Urinary bladder (tissue), 4 donors: ENCODE results near the gene PITPNB. TPM values are rescaled to one million over a fixed set of nuclear protein-coding genes. Genes with fewer than 3 reads are reported as not detected.

ENCODE experiments used
- DNase-seq: peaks from one replicate; pipeline ENCODE4 v3.0.0-alpha.2; 2015; ENCODE audit errors: extremely low spot score
- H3K27ac ChIP-seq: one replicate; pipeline ENCODE4 v1.5.1; 2013; ENCODE audit warnings: low read depth, mild to moderate bottlenecking, moderate library complexity
- H3K36me3 ChIP-seq: one replicate; pipeline ENCODE4 v1.6.1; 2013; ENCODE audit warnings: mild to moderate bottlenecking, moderate library complexity; ENCODE audit not compliant: insufficient read depth
- H3K4me1 ChIP-seq: one replicate; pipeline ENCODE4 v1.6.1; 2013; ENCODE audit warnings: mild to moderate bottlenecking, moderate library complexity; ENCODE audit not compliant: insufficient read depth
- H3K4me3 ChIP-seq: one replicate; pipeline ENCODE4 v1.5.1; 2013; ENCODE audit warnings: low read depth, low read length
- WGBS: extraction: QIAGEN DNeasy Blood & Tissue Kit; methylation state at CpG from one replicate; pipeline ENCODE4 v1.1.7; 2013; 5-methylcytosine and 5-hydroxymethylcytosine counted together
- polyA plus RNA-seq: library from polyadenylated mRNA; stranded (reverse); fragments of 200-250 nt; gene quantifications from one replicate; pipeline ENCODE4 v1.2.3, GENCODE V29; 2013
- small RNA-seq: library from RNA; depleted of rRNA; stranded (forward); fragments of <200 nt; gene quantifications from one replicate; pipeline ENCODE3, GENCODE V24; 2014
- total RNA-seq: library from RNA; depleted of rRNA; stranded (reverse); fragments of >200 nt; gene quantifications from one replicate; pipeline ENCODE4 v1.2.3, GENCODE V29; 2014
- donor health status: healthy with polysubstance abuse.
- donor health status: healthy.

The PITPNB gene
- total and polyA plus RNA-seq, 2 donors = 70.7 to 82.8 TPM

DNA sequence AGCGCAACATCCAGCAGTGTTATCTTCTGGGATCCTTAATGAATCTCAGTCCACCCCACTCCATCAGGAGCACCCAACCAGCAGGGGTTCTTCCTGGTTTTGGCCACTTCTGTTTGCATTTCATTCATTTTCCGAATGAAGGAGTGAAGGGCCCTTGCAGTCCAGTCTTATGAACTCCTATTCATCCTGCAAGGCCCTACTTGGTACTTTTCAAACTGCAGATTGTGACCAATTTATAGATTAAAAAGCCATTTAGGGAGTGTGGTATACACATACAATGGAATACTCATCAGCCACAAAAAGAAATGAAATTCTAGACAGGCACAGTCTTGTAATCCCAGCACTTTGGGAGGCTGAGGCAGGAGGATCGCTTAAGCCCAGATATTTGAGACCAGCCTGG, 107.3 kb downstream of the PITPNB start:
- Histone ChIP-seq H3K4me1 (no peaks in the 10 kb centered on the region), H3K27ac (no peak overlapping the region), H3K36me3 (no peaks in the 10 kb centered on the region), H3K4me3 (no peak overlapping the region)
- DNase-seq = no peak
- 97% methylated on average over 3 of the region's 3 CpGs for WGBS

DNA sequence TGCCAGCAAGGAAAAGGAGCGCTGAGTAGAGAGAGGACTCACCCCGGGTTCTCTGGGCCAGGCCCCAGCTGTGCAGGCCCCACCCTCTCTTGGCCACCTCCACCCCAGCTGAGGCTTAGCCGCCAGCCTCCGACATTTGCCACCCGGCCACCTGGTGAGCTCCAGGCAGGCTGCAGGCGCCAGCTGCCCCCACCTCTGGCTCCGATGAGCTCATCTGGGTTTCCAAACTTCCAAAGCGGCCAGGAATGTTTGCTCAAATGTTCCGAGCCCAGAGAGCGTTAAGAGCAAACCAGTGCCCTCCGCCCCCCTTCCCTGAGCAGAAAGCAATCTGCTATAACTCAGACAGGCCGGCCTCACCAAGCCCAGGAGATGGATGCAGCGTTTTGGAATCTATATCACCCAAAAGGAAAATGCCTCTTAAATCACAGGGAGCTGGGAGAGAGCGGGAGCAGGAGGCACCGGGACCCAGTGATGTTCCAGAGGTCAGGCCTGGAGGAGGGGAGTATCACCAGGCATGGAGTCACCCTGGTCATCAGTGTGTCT, 108.4 kb downstream of the PITPNB start:
- no peak overlapping the region for H3K27ac ChIP-seq
- WGBS = 24% methylated on average over 15 of the region's 15 CpGs
- H3K36me3 ChIP-seq = no peaks in the 10 kb centered on the region
- DNase-seq = no peak
- no peaks in the 10 kb centered on the region for H3K4me1 ChIP-seq
- H3K4me3 ChIP-seq = no peak overlapping the region

DNA sequence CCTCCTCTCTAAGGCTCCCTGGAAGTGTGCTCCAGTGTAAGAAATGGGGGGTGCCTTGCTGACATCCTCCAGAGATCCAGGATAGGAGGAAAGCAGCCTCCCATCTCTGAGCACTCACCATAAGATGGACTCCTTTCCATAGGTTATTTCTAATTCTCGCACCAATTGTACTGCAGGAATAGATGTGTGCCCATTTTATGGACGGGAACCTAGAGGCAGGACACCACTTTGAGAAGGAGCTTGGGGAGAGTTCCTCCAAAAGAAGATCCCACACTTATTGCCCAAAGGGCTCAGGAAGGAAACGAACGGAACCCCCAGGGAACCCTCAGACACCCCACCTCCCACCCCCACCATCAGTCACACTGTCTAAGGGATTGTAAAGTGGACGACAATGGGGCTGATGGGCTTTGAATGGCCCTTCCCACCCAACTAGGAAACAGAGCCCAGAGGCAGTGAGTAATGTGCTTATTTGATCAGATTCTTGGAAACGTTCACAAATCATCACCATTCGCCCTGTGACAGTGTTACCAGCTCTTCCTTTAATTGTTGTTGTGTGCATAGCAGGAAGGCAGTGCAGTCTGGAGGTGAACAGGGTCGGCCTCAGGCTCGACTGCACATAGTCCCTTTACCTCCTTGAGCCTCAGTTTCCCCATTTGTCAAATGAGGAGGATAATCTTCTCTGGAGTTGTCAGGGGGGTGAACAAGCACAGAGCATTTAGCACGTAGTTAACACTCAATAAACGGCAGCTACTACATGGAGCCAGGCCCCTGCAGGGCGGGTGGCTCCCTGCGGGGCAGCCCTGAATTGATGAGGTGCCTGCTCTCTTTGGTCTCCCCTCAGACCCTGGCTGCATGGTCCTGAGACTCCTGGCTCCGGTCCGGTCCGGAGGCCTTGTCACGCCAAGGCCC, 109.1 kb downstream of the PITPNB start:
- 48% methylated on average over 17 of the region's 17 CpGs for WGBS
- no peaks in the 10 kb centered on the region for H3K36me3 ChIP-seq
- DNase-seq = no peak
- no peak overlapping the region for H3K27ac ChIP-seq
- H3K4me1 ChIP-seq = no peaks in the 10 kb centered on the region
- H3K4me3 ChIP-seq = no peak overlapping the region

DNA sequence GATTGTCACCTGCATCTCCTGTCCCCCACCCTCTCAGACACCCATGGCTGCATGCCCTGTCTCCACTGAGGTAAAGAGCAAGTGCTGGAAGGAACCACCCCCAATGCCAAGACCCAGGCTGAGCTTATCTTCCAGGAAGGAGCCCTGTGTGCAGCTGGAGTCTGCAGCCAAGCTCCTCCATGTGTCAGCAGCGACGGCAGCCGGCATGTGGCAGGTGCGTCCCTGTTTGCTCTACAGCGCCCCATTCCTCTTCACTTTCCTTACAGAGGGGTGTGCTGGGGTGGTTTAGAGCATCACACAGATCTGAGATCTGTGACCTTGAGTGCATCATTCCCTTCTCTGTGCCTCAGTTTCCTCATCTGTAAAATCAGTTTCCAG, 109.8 kb downstream of the PITPNB start:
- no peak for DNase-seq
- no peaks in the 10 kb centered on the region for H3K4me1 ChIP-seq
- WGBS = 68% methylated on average over 5 of the region's 5 CpGs
- no peak overlapping the region for H3K27ac ChIP-seq
- no peak overlapping the region for H3K4me3 ChIP-seq
- H3K36me3 ChIP-seq = no peaks in the 10 kb centered on the region

DNA sequence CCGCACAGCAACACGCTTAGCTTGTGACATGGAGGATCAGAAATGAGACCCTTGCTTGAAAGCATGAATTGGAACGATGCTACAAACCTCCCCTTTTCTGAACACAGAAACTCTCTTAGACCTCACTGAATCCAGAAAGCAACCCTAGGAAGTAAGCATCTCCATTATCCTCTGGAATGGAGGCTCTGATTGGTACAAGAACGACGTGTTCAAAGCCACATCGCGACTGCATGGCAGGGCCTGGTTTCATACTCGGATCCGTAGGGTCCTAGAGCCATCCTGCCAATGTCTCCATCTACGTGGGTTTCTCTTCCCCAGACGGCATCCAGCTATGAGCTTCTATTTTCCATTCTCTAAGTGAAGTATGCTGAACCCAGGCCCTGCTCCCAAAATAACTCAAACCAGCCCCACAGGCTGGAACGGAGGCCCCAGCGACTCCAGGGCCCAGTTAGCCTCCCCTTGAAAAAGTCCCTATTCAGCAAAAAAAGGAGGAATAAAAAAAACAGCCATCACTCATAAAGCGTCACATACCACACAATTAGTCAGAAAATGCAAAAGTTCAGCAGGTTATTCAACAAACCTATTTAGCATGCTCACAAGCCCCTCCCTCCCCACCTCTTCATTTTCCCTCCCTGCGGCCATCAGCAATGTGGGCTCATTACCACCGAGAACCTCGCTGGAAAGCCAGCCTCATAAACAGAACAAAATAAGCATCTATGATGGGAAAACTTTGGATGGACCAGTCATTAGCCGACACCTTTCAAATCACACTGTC, 110.4 kb downstream of the PITPNB start:
- Histone ChIP-seq H3K27ac (no peak overlapping the region), H3K4me3 (no peak overlapping the region), H3K36me3 (no peaks in the 10 kb centered on the region), H3K4me1 (no peaks in the 10 kb centered on the region)
- DNase-seq = no peak
- WGBS = 81% methylated on average over 18 of the region's 18 CpGs

DNA sequence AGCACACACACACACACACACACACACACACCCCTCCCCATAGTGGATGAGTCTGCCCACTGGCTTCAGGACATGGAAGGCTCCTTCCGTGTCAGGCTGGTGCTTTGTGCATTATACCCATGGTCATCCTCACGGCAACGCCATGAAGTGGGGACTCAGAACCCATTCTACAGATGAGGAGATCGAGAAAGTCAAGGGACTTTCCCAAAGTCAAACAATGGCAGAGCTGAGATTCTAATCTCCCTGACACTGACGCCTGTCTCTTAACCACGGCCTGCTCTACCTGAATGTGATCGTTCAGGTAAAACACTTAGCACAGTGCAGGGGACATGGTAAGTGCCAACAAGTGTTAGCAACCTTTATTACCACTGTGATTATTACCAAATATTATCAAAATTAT, 113.2 kb downstream of the PITPNB start:
- H3K4me1 ChIP-seq = peaks cover 2% of the 10 kb centered on the region
- H3K4me3 ChIP-seq = no peak overlapping the region
- DNase-seq = no peak
- WGBS = 90% methylated on average over 7 of the region's 7 CpGs
- H3K36me3 ChIP-seq = no peaks in the 10 kb centered on the region
- no peak overlapping the region for H3K27ac ChIP-seq

DNA sequence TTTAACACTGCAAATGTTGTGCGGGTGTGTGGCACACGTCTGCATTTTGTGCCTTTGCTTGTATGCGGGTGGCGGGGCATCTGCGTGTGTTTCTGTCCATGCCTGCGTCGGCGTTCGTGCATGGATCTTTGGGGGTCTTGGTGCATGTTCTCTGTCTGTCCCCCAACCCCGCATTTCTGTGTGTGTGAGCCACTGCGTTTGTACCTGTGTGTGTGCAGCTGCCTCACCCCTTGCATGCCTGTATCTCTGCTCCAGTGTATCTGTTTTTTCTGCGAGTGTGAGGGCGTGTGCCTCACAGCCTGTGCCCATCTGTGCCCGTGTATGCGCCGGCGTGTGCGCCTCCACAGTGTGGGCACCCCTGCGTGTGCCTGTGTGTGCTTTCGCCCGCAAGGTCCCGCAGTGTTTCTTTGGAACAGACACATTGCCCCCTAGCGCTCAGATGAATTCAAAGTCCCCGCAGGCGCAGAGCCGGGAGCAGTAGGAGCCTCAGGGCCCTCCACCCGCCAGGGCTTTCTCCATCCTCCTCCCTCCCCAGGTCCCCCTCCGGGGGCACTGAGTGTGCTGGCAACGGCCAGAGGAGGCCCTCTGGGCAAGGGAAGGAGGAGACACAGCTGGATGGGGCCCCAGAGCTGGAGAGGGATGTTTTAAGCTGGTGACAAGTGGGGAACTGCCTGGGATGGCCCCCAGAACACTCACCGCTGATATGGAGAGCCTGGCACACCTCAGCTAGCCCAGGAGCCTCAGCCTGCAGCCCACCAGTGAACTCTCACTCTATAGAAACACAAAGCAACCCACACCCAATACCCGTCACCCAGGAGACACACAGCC, 114.4 kb downstream of the PITPNB start:
- DNase-seq = no peak
- Histone ChIP-seq H3K4me3 (no peak overlapping the region), H3K36me3 (no peaks in the 10 kb centered on the region), H3K27ac (no peak overlapping the region), H3K4me1 (peaks cover 2% of the 10 kb centered on the region)
- WGBS = 30% methylated on average over 31 of the region's 31 CpGs

DNA sequence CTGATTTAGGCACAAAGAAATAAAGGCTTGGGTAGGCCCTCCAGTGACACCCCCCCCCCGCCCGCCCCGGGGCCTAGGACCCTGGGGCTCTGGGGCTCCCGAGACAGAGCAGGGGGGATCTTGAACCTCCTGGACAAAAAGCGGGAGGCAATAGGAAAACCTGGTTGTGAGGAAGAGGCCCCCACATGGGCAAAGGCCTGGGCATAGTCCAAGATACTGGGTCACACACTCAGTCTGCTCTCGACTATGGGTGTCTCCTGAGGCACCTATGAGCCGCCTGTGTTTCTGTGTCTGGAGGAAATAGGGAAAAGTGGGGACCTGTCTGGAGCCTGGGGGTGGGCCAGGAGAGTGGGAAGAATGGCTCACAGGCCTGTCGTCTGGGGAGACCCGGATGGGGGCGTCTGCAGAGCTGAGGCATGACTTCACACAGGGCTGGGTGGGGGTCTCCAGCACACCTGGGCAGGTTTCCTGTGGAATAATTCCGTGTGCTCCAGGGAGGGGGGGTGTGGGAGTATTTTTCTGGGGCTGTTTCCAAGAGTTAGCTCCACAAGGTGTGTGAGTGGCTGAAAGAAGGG, 115.1 kb downstream of the PITPNB start:
- no peak for DNase-seq
- 78% methylated on average over 11 of the region's 11 CpGs for WGBS
- Histone ChIP-seq H3K4me3 (no peak overlapping the region), H3K36me3 (no peaks in the 10 kb centered on the region), H3K27ac (no peak overlapping the region), H3K4me1 (peaks cover 2% of the 10 kb centered on the region)

DNA sequence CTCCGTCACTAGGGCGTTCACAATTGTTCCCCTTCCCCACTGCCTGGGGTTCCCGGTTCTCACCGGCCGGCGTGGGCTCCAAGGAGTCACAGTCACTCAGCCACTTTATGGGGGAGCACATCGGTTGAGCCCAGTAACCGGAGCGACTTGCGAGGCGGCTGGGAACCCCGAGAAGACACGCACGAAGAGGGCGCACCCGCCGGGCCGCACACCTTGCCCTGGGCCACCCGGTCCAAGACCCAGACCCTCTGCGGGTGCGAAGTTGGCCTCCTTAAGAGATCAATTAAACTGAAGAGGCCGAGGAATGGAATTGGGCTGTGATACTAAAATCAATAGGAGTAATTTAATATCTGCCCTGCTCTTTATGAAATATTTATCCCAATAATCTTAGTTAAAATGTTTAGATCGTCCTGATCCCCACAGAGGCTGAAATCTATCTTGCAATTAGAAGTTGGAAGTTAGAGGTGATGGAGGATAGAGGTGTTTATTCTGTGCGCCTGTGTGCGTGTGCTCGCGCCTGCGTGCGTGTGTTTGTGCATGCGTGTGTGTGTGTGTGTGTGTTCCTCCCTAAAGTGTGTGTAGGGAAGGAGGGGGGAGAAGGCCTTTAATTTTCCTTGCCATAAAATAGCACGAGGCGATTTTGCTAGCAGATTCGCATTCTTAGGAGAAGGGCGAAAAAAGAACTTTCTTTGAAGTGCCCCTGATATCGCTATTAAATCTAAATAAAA, 116.5 kb downstream of the PITPNB start:
- Histone ChIP-seq H3K27ac (no peak overlapping the region), H3K4me3 (peak overlapping the region; percentile 90), H3K4me1 (peaks cover 2% of the 10 kb centered on the region), H3K36me3 (no peaks in the 10 kb centered on the region)
- no peak for DNase-seq
- WGBS = 32% methylated on average over 35 of the region's 35 CpGs

Small RNAs within 50 kb of the gene (small RNA-seq; reads per million reads assigned to genes)
- 0.24 reads per million for gene MIR3199-1
- not detected for gene RF02198

Other genes starting within 250 kb of the PITPNB start
- gene MN1, start 117.5 kb downstream of the PITPNB start, total RNA-seq = 9.1 TPM
- 5.1 TPM for gene MN1, start 117.5 kb downstream of the PITPNB start, polyA plus RNA-seq